NCI-H2227 (cell line): ENCODE measurements around the gene TUBA3D.
A peak's percentile ranks its signal among the peaks of the same experiment; 100 is the strongest.
"Not testable (repeated sequence)": the region's sequence is repeated elsewhere in the genome, so short reads cannot be mapped to it uniquely, and the experiment has no call there.

ENCODE experiments used
- DNase-seq: peaks from one replicate; lab custom pipeline; 2025; ENCODE audit not compliant: unreplicated experiment; lab: John Stamatoyannopoulos, UW

TUBA3D gene

DNA sequence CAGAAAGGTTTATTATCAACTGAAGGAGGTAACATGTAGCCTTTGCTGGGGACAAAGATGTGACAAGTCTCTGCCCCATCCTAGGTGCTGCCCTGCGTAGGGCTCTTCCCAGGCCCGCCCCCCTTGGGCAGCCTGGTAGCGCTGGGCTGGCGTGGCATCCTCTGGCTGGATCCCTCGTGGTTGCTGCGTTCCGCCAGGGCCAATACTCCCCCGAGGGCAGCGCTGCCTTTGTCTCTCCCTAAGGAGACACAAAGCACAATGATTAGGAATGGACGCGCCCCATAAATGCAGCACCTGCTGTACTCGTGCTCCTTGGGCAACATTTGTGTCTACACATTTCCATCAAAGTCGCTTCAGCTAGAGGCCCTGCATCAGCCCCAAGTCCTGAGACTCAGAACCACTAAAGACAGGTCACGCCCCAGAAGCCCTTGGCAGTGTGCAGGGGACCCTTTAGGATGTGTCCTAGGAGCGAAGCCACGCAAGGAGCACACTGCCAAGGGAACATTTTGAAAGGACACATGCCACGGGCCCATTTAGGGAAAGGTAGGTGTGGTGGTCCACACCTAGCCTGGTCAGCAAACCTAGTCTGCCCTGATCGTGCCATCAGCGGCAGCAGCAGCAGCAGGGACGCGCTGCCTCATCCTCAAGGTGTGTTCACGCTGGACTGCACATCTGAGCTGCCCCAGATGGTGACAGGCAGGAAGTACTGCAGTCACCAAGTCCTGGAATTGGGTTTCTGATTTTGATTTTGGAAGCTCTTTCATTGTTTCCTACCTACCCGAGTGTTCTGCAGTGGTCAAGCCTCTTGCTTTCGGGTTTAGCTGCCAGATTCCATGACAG, 8.3 kb downstream of the TUBA3D start:
- not testable (repeated sequence) for DNase-seq

DNA sequence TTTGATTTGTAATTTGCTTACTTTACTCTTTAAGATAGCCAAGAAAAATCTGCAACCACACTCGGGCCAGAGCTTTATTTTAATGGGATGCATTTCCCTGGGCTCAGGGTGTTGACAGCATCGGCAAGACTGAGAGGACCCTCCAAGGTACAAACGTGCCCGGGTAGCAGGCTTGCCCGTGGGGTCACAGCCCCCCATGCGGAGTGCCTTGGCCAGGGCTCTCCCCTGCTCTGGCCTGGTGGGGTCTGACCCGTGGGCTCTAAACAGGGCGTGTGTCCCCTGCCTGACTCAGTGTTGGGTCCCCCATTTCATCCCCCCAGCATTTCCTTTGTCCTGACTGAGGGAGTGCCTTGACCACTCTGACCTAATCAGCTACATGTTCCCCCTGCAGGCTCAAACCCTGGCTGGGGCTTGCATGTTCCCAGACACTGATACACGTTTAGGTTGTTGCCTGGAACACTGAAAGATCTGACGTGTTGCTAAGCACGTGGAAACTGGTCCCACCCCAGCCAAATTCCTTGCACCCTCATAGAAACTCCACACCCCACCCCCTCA, 9.1 kb downstream of the TUBA3D start:
- DNase-seq = not testable (repeated sequence)

- DNase-seq = not testable (repeated sequence)
Measured at GRCh38 chr2:131486201-131486902, 10.4 kb downstream of the TUBA3D start.

DNA sequence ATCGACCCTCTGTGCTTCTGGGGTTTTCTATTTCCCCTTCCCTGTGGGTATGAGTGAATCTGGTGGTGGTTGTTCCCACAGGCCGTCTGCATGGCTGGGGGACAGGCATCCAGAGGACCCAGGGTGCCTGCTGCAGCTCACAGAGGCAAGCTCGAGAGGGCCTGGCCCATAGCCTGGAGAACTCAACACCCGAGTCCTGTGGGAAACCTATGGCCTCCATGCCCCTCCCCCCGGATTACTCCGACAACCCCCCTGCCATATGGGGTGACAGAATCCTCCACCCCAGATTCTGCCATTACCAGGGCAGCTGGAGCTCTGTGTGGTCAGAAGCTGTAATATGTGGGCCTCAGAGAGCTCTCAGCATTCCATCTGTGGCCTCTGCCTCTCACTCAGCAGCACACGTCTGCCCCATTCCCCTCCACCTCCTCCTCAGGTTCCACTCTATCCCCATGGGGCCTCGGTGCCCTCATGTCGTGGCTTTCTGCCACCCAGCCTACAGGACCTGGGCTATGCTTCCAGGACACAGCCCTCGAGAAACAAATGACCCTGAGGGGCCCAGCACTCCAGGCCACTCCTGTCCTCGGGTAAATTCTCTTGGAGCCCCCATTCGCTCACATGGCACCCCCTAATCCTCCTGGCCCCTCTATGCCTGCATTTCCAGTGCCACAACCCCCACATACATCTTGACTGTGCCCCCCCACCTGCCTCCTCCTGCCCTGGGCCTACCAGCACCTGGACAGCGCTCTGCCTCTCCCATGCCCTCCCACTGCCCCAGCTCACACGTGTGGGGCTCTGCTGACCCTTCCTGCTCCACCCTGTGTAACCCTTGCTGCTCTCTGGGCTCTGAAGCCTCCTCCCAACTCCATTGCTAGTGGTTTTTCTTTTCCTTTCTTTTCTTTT, 12.6 kb downstream of the TUBA3D start:
- no peak for DNase-seq

GRCh38 chr2:131490616-131491468, 14.9 kb downstream of the TUBA3D start:
- peak; percentile 46 for DNase-seq

DNA sequence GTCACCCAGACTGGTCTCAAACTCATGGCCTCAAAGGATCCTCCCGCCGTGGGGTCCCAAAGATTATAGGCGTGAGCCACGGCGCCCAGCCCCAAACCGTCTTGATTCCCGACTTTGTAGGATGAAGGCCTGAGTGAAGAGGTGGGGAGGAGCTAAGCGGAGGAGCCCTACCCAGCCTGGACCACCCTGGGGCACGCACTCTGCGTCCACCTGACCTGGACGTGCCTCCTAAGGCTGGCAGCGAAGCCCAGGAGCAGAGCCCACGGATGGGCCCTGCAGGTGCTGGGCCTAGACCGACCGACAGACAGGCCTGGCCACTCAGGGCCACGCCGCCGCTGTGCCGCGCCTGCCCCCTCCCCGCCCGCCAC, 15.5 kb downstream of the TUBA3D start:
- peak; percentile 35 for DNase-seq

DNA sequence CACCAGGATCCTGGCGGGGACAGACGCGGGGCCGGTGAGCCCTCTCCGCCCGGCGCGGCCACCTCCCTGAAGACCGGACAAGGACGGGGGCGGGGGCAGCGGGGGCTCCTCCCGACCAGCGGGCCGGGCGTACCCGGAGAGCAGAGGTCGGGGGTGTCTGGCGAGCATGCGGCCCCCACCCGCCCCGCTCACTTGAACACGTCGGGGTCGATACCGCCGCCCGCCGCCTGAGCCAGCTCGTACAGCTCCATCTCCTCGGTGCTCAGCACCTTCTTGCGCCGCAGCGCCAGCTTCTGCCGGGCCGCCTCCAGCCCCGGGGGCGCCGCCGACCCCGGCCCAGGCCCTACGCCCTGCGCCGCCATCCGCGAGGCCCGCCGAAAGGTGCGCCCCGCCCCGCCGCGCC, 16.1 kb downstream of the TUBA3D start, which contains the start of gene MZT2A:
Gene MZT2A, minus strand, starts transcription at position 383 of the 403 bp plus-strand sequence. Its CDS starts 21 bp downstream, at position 362.
- peak; percentile 70 for DNase-seq

DNA sequence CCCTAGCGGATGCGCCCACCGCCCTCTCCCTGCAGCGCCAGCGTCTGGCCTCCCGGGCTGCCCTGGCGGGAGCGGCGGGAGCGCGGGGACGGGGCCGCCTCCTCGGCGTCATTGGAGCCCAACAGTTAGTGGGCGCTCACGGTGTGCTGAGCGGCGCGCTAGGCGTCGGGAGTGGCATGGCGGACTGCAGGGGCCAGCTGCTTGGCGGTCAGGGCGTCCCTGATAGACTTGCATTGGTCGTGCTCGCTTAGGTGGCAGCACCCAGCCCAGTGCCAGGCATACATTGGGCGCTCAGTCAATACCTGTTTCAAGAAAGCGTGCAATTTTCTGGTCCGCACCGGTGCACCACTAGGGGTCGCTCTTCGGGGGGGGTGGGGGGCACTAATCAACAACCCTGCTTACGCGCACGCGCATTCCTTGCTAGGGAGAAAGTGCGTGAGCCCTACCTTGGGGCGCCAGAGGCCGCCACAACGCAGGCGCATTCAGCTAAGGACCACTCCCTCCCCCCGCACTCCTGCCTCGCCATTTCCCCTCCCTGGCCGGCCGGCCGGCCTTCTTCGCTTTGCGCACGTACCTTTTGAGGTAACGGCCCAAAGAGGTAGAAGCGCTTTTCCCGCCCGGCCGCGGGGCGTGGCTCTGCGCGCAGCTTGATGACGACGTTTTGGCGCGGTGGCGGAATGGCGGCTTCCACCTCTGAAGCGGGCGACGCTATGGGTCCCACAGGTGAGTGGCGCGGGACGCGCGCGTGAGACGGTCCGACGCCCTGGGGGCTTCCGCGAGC, 16.7 kb downstream of the TUBA3D start:
- DNase-seq = peak; percentile 99

- DNase-seq = no peak
Measured at GRCh38 chr2:131493199-131493968, 17.5 kb downstream of the TUBA3D start.

DNA sequence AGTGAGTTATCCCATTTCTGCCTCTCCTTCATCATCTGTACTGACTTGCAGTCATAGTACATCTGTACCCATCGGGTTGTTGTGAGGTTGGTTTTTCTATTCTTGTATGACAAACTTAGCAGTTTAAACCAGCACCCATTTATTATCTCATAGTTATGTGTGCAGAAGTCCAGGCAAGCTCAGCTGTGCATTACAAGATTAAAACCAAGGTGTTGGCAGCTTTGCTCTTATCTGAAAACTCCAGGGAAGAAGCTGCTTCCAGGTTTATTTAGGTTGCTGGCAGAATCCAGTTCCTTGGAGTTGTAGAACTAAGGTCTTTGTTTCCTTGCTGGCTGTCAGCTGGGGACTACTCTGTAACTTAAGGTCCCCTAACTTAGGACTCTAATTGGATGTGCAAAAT, 19.6 kb downstream of the TUBA3D start:
- DNase-seq = not testable (repeated sequence)

- DNase-seq = not testable (repeated sequence)
Measured at GRCh38 chr2:131498321-131498973, 22.5 kb downstream of the TUBA3D start.

DNA sequence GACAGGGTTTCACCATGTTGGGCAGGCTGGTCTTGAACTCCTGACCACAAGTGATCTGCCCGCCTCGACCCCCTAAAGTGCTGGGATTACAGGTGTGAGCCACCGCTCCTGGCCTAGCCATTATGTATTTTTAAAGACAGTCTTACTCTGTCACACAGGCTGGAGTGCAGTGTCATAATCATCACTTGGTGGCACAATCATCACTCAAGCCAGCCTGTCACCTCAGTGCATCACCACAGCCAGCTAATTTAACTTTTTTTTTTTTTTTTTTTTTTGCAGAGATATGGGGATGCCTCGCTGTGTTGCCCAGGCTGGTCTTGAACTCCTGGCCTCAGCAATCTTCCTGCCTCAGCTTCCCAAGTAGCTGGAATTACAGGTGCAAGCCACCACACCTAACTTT, 27.7 kb downstream of the TUBA3D start:
- DNase-seq = not testable (repeated sequence)

DNA sequence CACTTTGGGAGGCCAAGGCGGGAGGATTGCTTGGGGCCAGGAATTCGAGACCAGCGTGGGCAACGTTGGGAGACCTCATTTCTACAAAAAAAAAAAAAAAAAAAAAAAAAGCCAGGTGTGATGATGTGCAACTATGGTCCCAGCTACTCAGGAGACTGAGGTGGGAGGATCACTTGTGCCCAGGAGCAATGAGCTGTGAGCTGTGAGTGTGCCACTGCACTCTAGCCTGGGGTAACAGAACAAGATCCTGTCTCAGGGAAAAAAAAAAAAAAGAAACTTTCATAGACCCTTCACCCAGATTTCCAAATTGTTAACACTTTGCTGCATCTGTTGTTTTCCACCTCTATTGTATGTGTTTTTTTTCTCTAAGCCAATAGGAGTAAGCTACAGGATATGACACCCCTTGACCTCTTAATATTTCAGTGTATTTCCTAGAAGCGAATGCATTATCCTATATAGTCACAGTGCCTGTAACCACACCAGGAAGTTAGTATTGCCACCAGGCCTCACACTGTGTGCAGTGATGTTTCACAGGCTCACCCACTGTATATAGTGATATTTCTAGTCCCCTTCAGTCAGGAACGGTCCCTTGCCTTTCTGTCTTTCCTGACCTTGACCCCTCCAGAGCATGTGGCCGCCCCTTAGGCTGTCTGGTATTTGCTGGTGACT, 28.3 kb downstream of the TUBA3D start:
- DNase-seq = not testable (repeated sequence)

DNA sequence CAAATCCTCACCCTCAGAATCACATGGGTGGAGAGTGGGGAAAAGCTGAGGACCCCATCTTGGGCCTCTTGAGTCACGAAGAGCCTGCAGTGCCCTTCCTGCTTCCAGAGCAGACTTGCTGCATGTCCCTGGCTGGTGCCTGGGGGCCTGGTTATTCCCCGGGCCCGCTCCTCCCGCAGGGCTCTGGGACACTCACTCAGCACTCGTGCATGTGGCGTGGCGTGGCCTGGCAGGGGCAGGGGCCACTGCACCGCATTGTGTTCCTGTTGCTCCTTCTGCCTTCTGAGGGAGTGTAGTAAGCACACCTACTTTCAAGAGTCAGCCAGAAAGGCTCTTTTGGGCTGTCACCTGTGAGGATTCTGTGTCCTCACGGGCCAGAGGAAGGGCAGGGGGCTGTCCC, 33.7 kb downstream of the TUBA3D start:
- no peak for DNase-seq

GRCh38 chr2:131511291-131511968, 35.5 kb downstream of the TUBA3D start:
- DNase-seq = not testable (repeated sequence)

DNA sequence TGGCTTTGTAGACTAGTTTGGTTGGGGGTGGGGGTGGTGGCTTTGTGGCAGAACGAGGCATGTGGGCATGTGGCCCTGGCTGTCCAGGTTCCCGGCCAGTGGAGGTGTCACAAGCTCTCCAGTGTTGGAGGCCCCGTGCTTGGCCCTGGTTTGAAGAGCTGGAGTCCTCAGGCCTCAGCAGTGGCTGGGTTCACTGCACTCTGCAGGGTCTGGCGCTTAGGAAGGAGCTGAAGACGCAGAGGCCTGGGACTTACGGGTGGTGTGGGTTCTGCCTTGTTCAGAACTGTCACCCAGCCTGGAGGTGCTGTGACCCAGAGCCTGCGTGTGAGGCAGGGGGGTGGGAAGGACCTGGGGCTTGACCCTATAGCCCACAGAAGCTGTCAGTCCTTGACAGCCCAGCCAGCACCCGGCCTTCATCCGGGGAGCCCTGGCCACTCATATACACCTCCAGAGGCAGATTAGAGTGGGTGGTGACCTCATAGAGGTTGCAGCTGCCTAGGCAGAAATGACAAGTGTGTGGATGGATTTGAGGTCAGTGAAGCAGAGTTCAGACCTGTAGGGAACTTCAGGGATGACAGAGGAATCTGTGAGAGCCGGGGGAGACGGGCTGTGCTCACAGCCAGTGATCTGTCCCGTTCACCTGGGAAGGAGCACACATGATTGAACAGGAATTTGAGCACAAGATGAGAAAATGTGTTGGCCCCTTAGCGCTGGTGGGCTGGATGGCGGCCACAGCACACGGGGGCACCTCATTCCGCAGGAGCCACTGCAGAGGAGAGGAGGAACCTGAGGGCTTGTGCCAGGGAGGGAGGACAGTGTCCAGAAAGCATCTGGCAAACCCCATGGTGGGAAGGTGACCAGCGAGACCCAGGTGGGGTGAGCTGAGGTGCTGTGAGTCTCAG, 36.3 kb downstream of the TUBA3D start:
- not testable (repeated sequence) for DNase-seq
